ENCODE results near the gene MAP3K9.

MAP3K9 gene

GRCh38 chr14:70685474-70686197 is 123.7 kb downstream of the MAP3K9 start:
- no peak for DNase-seq

- no peak for DNase-seq
These were observed 125.3 kb downstream of the MAP3K9 start for GRCh38 chr14:70683983-70684382.

- no peak for DNase-seq
These were observed 128.6 kb downstream of the MAP3K9 start for GRCh38 chr14:70680748-70681147.

GRCh38 chr14:70677341-70677740 is 132.0 kb downstream of the MAP3K9 start:
- no peak for DNase-seq

Measured in RPMI8226 (cell line).